Ovary (tissue), 9 donors: ENCODE measurements around the gene RTKN. TPM values are rescaled to one million over a fixed set of nuclear protein-coding genes. Genes with fewer than 3 reads are reported as not detected.
A peak's percentile ranks its signal among the peaks of the same experiment; 100 is the strongest.
"Not testable (repeated sequence)": the region's sequence is repeated elsewhere in the genome, so short reads cannot be mapped to it uniquely, and the experiment has no call there.

Source experiments
- DNase-seq, 5 donors: peaks; one replicate each; pipeline ENCODE4 v3.0.0-alpha.2; 2019 to 2020
- H3K27ac ChIP-seq, 2 donors: fragments of 200-600 bp; one replicate each; pipeline versions ENCODE4 v1.5.1 to v1.8.0; 2019 to 2022
- H3K27me3 ChIP-seq: fragments of 200-600 bp; one replicate; pipeline ENCODE4 v1.8.0; 2022
- H3K36me3 ChIP-seq: fragments of 200-600 bp; sonication (generic); one replicate; pipeline ENCODE4 v1.5.1; 2019
- H3K4me1 ChIP-seq: one replicate; pipeline ENCODE4 v1.8.1; 2013; ENCODE audit warnings: mild to moderate bottlenecking, moderate library complexity; ENCODE audit not compliant: insufficient read depth
- H3K4me3 ChIP-seq: fragments of 200-600 bp; sonication (generic); one replicate; pipeline ENCODE4 v1.5.1; 2017
- H3K9me3 ChIP-seq, 2 donors: fragments of 200-600 bp in 1 of 2; sonication (generic) in 1 of 2; one replicate each; pipeline versions ENCODE4 v1.5.1 to v1.8.1; 2013 to 2019; ENCODE audit warnings: mild to moderate bottlenecking in 1 of 2, moderate library complexity in 1 of 2
- CTCF ChIP-seq, 3 donors: fragments of 450-650 bp in 2 of 3; fragments of 200-600 bp in 1 of 3; IDR thresholded peaks; one replicate each; pipeline versions ENCODE4 v1.5.1 to v1.8.0; 2016 to 2022; ENCODE audit warnings: antibody characterized with exemption in 3 of 3, mild to moderate bottlenecking in 1 of 3
- EP300 ChIP-seq: sonication (generic); formaldehyde crosslinking; IDR thresholded peaks from one replicate; pipeline ENCODE4 v1.6.1; 2017; ENCODE audit warnings: antibody characterized with exemption
- POLR2A ChIP-seq: fragments of 450-650 bp; IDR thresholded peaks from one replicate; pipeline ENCODE4 v1.6.1; 2017; ENCODE audit warnings: antibody characterized with exemption, mild to moderate bottlenecking, moderate library complexity
- WGBS, 3 donors: extraction: QIAGEN DNeasy Blood & Tissue Kit in 1 of 3; methylation state at CpG; one replicate each; pipeline versions ENCODE4 v1.1.5 to v1.1.7; 2013 to 2017; 5-methylcytosine and 5-hydroxymethylcytosine counted together
- intact Hi-C, 4 donors: fragments of 100-400 bp; cut with DNase I; formaldehyde crosslinking; loops; one replicate each; pipeline versions ENCODE4 v1.11.0 to v1.15.1; 2022 to 2023
- polyA plus RNA-seq, 2 donors: library from polyadenylated mRNA; stranded (reverse); fragments of 200-250 nt in 1 of 2; fragments of 350-450 nt in 1 of 2; fragmentation: Illumina TruSeq in 1 of 2; extraction: RNeasy Lipid Tissue Mini Kit (QIAGEN cat#74804) in 1 of 2; gene quantifications; one replicate each; pipeline ENCODE4 v1.2.3, GENCODE V29; 2013 to 2014
- total RNA-seq, 7 donors: library from RNA; depleted of rRNA in 2 of 7; stranded (reverse); fragments of >200 nt in 2 of 7; fragmentation: NEBNext Ultra II Directional in 3 of 7; extraction: Animal tissue kit (Norgen Biotek cat#: 25700) in 3 of 7; gene quantifications; one replicate each; pipeline versions ENCODE4 v1.1.0 to v1.2.4, GENCODE V29; 2016 to 2023
- donor health status: DM: no; HTN: no; CAD: no; lungs with moderate emphysema.
- donor health status: DM: no; HTN: no; CAD: no.
- donor health status: Bipolar disorder and iron deficiency.
- donor health status: DM: yes; HTN: yes; CAD: no.
- donor health status: DM: no; HTN: no; CAD: no.
- donor health status: DM: yes; HTN: yes; CAD: no.

Gene RTKN
- total and polyA plus RNA-seq, 9 donors: 1.6 to 30.9 (median 11.5) TPM

- peaks cover 2% of the 10 kb centered on the region for H3K4me1 ChIP-seq
- no peaks in the 10 kb centered on the region for H3K9me3 ChIP-seq
- H3K27me3 ChIP-seq: no peaks in the 10 kb centered on the region
- H3K4me3 ChIP-seq: no peak overlapping the region
- intact Hi-C loops: no loop called here
- TF ChIP-seq EP300: no peak
- TF ChIP-seq CTCF (IDR thresholded peaks at IDR 0.05): no peak
- TF ChIP-seq POLR2A: no peak
- H3K27ac ChIP-seq: no peak overlapping the region
- no peaks in the 10 kb centered on the region for H3K36me3 ChIP-seq
- WGBS, 3 donors: 8 to 10% (median 8%) methylated on average over 5 of the region's 5 CpGs
- DNase-seq: no peak
Measured at GRCh38 chr2:74444498-74445318, 3.0 kb upstream of the RTKN start.

- not testable (repeated sequence) for DNase-seq
- WGBS, 3 donors: 87 to 92% (median 88%) methylated on average over 16 of the region's 16 CpGs
Measured at GRCh38 chr2:74442483-74443297, 953 bp upstream of the RTKN start.

GRCh38 chr2:74441170-74441689 is 507 bp downstream of the RTKN start:
- Histone ChIP-seq H3K36me3 (no peaks in the 10 kb centered on the region), H3K9me3 (no peaks in the 10 kb centered on the region), H3K4me3 (peak overlapping the region; percentile 32), H3K4me1 (peaks cover 7% of the 10 kb centered on the region), H3K27me3 (no peaks in the 10 kb centered on the region), H3K27ac (peak overlapping the region in 1 of 2 donors; percentile 72)
- TF ChIP-seq CTCF (IDR thresholded peaks at IDR 0.05) (no peak), EP300 (no peak), POLR2A (no peak)
- 15 to 22% (median 21%) methylated on average over 33 of the region's 33 CpGs for WGBS, 3 donors
- no peak for DNase-seq
- intact Hi-C loops: no loop called here

More at GRCh38 chr2:74442483-74443297, 953 bp upstream of the RTKN start:
- H3K27ac ChIP-seq, H3K4me1 ChIP-seq, H3K27me3 ChIP-seq, H3K36me3 ChIP-seq, intact Hi-C loops, H3K9me3 ChIP-seq: not testable (repeated sequence)
- H3K4me3 ChIP-seq: peak overlapping the region; percentile 32

- Histone ChIP-seq H3K27me3 (no peaks in the 10 kb centered on the region), H3K4me3 (peak overlapping the region; percentile 32), H3K4me1 (peaks cover 7% of the 10 kb centered on the region), H3K9me3 (no peaks in the 10 kb centered on the region), H3K36me3 (no peaks in the 10 kb centered on the region), H3K27ac (peak overlapping the region; percentile 16 to 72)
- intact Hi-C loops: no loop called here
- 5 to 12% (median 6%) methylated on average over 45 of the region's 45 CpGs for WGBS, 3 donors
- peak in 1 of 3 donors; percentile 29 for TF ChIP-seq CTCF (IDR thresholded peaks at IDR 0.05)
- TF ChIP-seq POLR2A: no peak
- peak; percentile 67 to 86 (median 74) for DNase-seq
Measured at GRCh38 chr2:74440378-74441169, 1.2 kb downstream of the RTKN start.
